ENCODE results near the gene NECAB3. TPM values are rescaled to one million over a fixed set of nuclear protein-coding genes. Genes with fewer than 3 reads are reported as not detected.
A peak's percentile ranks its signal among the peaks of the same experiment; 100 is the strongest.

NECAB3 gene
- total and polyA plus RNA-seq, 2 of the 13 experiments (the other 11 are each of a cell fraction or from before 2014, with no cell fraction given): 61.5 to 65.5 TPM

DNA sequence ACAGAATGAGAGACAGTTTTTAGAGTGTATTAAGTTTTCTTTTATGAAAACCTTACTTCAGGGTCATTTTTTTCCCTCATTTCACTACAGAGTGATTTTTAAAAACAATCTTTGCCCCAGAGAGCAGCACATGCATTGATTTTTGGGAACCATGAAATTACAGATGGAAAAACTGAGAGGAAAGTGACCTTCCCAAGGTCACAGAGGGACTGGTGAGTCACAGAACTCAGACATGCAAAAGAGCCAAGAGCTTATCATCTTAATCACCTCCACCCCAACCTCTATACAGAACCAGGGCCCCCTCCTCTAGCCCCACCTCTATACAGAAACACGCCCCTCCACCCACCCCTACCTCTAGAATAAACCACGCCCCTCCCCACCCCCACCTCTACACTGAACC lies 35.2 kb upstream of the NECAB3 start:
- FAIRE-seq (no peak), ATAC-seq (peak; percentile 14; the same call in 1 of the 3 replicates), DNase-seq (ENCODE audit: low spot score) (no peak)
- H3K79me2 ChIP-seq (ENCODE audit: insufficient read depth, low read length): no peaks in the 10 kb centered on the region
- peak overlapping the region; percentile 30 for H3K27ac ChIP-seq (ENCODE audit: extremely low read length, insufficient read depth, low read length)
- no peaks in the 10 kb centered on the region for H3K9me3 ChIP-seq (ENCODE audit: low read length)
- POLR2A ChIA-PET: interaction anchor here (1.3 kb wide), 1 partner anchor 23 kb away, joined by 4 read pairs; no protein-coding TSS in a partner anchor
- H3K4me2 ChIP-seq (ENCODE audit: low read depth, low read length): peak overlapping the region; percentile 15; the same call in 1 of the 2 replicates
- in situ Hi-C loops (cut with HindIII; ENCODE audit: extremely low pct_ligation_motif_present, low pct_unique_long_range_greater_than_20kb): no loop called here
- intact Hi-C loops (cut with micrococcal nuclease; ENCODE audit: unreplicated experiment): no loop called here
- H3K4me3 ChIP-seq (replicated peaks in 1 of 3; ENCODE audit: insufficient read depth in 1 of 3, low read depth in 2 of 3, low read length in 3 of 3): no peak overlapping the region
- CTCF ChIA-PET (ENCODE audit: low intra/inter-chr PET ratio, low total read pairs): no interaction called here
- no TSS peak for BruUV-seq (replicated peaks)
- H3K27me3 ChIP-seq (ENCODE audit: control insufficient read depth in 1 of 2, insufficient read depth in 2 of 2, low read length in 2 of 2): peaks cover 2 to 4% of the 10 kb centered on the region in 2 experiments; a peak in 2 of 5 replicates
- no peak overlapping the region for H2AFZ ChIP-seq (ENCODE audit: low read length)
- WGBS (ENCODE audit: low lambda C conversion rate): 28% methylated on average over 2 of the region's 2 CpGs
- H3K36me3 ChIP-seq (replicated peaks in 1 of 2; ENCODE audit: control insufficient read depth in 1 of 2, insufficient read depth in 2 of 2, low read length in 2 of 2): no peaks in the 10 kb centered on the region
- no peak overlapping the region for H3K9ac ChIP-seq (ENCODE audit: insufficient read depth, low read depth, low read length)
- peaks cover 71% of the 10 kb centered on the region for H3K4me1 ChIP-seq (ENCODE audit: insufficient read depth, low read length)
- H4K20me1 ChIP-seq (ENCODE audit: insufficient read depth, low read length): no peaks in the 10 kb centered on the region
- TF ChIP-seq, protein P1, sequence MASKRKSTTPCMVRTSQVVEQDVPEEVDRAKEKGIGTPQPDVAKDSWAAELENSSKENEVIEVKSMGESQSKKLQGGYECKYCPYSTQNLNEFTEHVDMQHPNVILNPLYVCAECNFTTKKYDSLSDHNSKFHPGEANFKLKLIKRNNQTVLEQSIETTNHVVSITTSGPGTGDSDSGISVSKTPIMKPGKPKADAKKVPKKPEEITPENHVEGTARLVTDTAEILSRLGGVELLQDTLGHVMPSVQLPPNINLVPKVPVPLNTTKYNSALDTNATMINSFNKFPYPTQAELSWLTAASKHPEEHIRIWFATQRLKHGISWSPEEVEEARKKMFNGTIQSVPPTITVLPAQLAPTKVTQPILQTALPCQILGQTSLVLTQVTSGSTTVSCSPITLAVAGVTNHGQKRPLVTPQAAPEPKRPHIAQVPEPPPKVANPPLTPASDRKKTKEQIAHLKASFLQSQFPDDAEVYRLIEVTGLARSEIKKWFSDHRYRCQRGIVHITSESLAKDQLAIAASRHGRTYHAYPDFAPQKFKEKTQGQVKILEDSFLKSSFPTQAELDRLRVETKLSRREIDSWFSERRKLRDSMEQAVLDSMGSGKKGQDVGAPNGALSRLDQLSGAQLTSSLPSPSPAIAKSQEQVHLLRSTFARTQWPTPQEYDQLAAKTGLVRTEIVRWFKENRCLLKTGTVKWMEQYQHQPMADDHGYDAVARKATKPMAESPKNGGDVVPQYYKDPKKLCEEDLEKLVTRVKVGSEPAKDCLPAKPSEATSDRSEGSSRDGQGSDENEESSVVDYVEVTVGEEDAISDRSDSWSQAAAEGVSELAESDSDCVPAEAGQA (IDR thresholded peaks at IDR 0.05; ENCODE audit: low read depth): no peak
- TF ChIP-seq, protein P1 (CRISPR knock-in tag; IDR thresholded peaks at IDR 0.05; ENCODE audit: borderline replicate concordance): no peak
- TF ChIP-seq ZNF557 (CRISPR knock-in tag; IDR thresholded peaks at IDR 0.05) (no peak), ZNF629 (CRISPR knock-in tag; conservative IDR thresholded peaks at IDR 0.05) (peak; percentile 76), HDAC1 (CRISPR knock-in tag; IDR thresholded peaks at IDR 0.05) (peak; percentile 30; the same call in 1 of the 2 replicates), KLF15 (CRISPR knock-in tag; IDR thresholded peaks at IDR 0.05; ENCODE audit: borderline replicate concordance) (no peak), TEAD3 (CRISPR knock-in tag; optimal IDR thresholded peaks at IDR 0.05; ENCODE audit: borderline replicate concordance) (no peak), EZH2 (conservative IDR thresholded peaks at IDR 0.05; ENCODE audit: low read depth, low read length) (no peak), GLI4 (CRISPR knock-in tag; IDR thresholded peaks at IDR 0.05; ENCODE audit: borderline replicate concordance) (no peak)
- TF ChIP-seq, protein P2, sequence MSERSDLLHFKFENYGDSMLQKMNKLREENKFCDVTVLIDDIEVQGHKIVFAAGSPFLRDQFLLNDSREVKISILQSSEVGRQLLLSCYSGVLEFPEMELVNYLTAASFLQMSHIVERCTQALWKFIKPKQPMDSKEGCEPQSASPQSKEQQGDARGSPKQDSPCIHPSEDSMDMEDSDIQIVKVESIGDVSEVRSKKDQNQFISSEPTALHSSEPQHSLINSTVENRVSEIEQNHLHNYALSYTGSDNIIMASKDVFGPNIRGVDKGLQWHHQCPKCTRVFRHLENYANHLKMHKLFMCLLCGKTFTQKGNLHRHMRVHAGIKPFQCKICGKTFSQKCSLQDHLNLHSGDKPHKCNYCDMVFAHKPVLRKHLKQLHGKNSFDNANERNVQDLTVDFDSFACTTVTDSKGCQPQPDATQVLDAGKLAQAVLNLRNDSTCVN (CRISPR knock-in tag; IDR thresholded peaks at IDR 0.05; ENCODE audit: borderline replicate concordance): no peak
- TF ChIP-seq, protein P3, sequence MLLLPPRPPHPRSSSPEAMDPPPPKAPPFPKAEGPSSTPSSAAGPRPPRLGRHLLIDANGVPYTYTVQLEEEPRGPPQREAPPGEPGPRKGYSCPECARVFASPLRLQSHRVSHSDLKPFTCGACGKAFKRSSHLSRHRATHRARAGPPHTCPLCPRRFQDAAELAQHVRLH (CRISPR knock-in tag; IDR thresholded peaks at IDR 0.05; ENCODE audit: borderline replicate concordance, low read depth): peak; percentile 4; the same call in 1 of the 2 replicates
- TF ChIP-seq, protein P4, sequence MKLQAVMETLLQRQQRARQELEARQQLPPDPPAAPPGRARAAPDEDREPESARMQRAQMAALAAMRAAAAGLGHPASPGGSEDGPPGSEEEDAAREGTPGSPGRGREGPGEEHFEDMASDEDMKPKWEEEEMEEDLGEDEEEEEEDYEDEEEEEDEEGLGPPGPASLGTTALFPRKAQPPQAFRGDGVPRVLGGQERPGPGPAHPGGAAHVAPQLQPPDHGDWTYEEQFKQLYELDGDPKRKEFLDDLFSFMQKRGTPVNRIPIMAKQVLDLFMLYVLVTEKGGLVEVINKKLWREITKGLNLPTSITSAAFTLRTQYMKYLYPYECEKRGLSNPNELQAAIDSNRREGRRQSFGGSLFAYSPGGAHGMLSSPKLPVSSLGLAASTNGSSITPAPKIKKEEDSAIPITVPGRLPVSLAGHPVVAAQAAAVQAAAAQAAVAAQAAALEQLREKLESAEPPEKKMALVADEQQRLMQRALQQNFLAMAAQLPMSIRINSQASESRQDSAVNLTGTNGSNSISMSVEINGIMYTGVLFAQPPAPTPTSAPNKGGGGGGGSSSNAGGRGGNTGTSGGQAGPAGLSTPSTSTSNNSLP (IDR thresholded peaks at IDR 0.05; ENCODE audit: low read depth, low read length): 0 out of 2 replicates have a peak, but pooled peaks have one; percentile 10
- TF ChIP-seq, protein P5, sequence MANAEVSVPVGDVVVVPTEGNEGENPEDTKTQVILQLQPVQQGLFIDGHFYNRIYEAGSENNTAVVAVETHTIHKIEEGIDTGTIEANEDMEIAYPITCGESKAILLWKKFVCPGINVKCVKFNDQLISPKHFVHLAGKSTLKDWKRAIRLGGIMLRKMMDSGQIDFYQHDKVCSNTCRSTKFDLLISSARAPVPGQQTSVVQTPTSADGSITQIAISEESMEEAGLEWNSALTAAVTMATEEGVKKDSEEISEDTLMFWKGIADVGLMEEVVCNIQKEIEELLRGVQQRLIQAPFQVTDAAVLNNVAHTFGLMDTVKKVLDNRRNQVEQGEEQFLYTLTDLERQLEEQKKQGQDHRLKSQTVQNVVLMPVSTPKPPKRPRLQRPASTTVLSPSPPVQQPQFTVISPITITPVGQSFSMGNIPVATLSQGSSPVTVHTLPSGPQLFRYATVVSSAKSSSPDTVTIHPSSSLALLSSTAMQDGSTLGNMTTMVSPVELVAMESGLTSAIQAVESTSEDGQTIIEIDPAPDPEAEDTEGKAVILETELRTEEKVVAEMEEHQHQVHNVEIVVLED (CRISPR knock-in tag; IDR thresholded peaks at IDR 0.05; ENCODE audit: borderline replicate concordance): no peak
